ENCODE measurements around the gene JMJD4. TPM values are rescaled to one million over a fixed set of nuclear protein-coding genes. Genes with fewer than 3 reads are reported as not detected.

The JMJD4 gene
- total and polyA plus RNA-seq, 2 of the 8 experiments (the other 6 are each of a cell fraction or from before 2014, with no cell fraction given): 13.2 to 23.3 TPM

DNA sequence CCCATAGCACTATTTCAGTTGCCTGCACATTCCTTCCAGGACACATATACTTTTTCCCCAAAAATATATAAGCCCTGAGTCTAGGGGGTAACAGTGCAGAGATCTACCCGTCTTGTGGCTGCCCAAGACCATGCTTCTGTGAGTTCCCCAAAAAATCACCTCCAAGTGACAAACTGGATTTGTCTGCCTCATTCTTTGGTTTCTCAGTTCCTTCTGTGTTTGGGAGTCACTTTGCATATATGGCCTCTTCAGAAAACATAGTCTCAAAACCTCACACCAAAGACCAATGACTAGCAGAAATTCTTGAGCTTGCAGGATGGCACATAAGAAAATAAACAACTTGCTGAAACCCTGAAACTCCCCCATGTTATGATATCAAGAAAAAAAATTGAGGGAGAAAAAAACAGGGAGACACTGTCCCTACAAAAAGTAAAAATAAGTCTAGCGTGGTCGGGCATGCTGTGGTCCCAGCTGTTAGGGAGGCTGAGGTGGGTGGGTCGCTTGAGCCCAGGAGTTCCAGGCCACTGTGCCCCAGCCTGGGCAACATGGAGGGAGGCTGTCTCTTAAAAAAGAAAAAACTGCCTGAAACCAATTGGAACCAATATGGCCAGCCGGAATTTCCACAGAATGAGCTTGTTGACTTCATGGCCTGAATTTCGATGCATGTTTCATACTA, 8.0 kb downstream of the JMJD4 start:
- Histone ChIP-seq H3K9ac (replicated peaks in 1 of 4; ENCODE audit: extremely low read depth in 1 of 4, low read depth in 3 of 4, low read length in 3 of 4) (no peak overlapping the region), H3K23ac (ENCODE audit: insufficient read length) (no peak overlapping the region), H3K27me3 (replicated peaks in 1 of 4; ENCODE audit: control insufficient read depth in 3 of 4, extremely low read depth in 1 of 4, insufficient read depth in 3 of 4, low read length in 3 of 4) (no peaks in the 10 kb centered on the region), H3K79me2 (ENCODE audit: control insufficient read depth in 1 of 2, insufficient read depth in 2 of 2, low read length in 2 of 2) (no peaks in the 10 kb centered on the region), H3K4me2 (ENCODE audit: insufficient read depth in 1 of 2, low read depth in 2 of 2, low read length in 2 of 2) (no peak overlapping the region), H2BK20ac (ENCODE audit: low read length) (no peak overlapping the region), H3K27ac (ENCODE audit: low read depth, low read length) (no peak overlapping the region), H2BK15ac (ENCODE audit: low read length) (no peak overlapping the region), H3K14ac (ENCODE audit: insufficient read length) (no peak overlapping the region), H3K23me2 (ENCODE audit: low read depth, low read length) (peaks cover 4% of the 10 kb centered on the region), H3K9me3 (ENCODE audit: insufficient read depth in 2 of 2, low read depth in 1 of 2, low read length in 1 of 2) (peaks cover 5 to 10% of the 10 kb centered on the region in 2 experiments), H3K4me3 (ENCODE audit: extremely low read depth in 1 of 4, insufficient read depth in 2 of 4, low read depth in 3 of 4, low read length in 4 of 4) (no peak overlapping the region), H2BK12ac (ENCODE audit: low read depth, low read length) (no peak overlapping the region), H3K18ac (ENCODE audit: extremely low read depth, low read length) (no peak overlapping the region), H4K91ac (replicated peaks; ENCODE audit: insufficient read length, low read length) (no peak overlapping the region), H4K8ac (ENCODE audit: extremely low read depth, insufficient read depth, low read length) (no peak overlapping the region), H3K4ac (replicated peaks; ENCODE audit: insufficient read length, low read depth, low read length) (no peak overlapping the region), H4K5ac (ENCODE audit: insufficient read length, low read depth, low read length) (no peak overlapping the region), H2BK120ac (replicated peaks; ENCODE audit: low read depth, low read length) (no peak overlapping the region), H2BK5ac (ENCODE audit: low read depth, low read length) (no peak overlapping the region), H2AK5ac (ENCODE audit: low read depth, low read length) (no peak overlapping the region), H3K79me1 (ENCODE audit: low read depth, low read length) (no peaks in the 10 kb centered on the region), H3K36me3 (ENCODE audit: control insufficient read depth in 2 of 4, insufficient read depth in 4 of 4, low read length in 3 of 4) (peaks cover 0 to 9% (median 2%) of the 10 kb centered on the region in 4 experiments; a peak in 3 of 8 replicates), H2AFZ (ENCODE audit: low read length) (no peak overlapping the region), H4K20me1 (replicated peaks in 1 of 2; ENCODE audit: control insufficient read depth in 1 of 2, insufficient read depth in 2 of 2, low read length in 2 of 2) (peaks cover 3 to 20% of the 10 kb centered on the region in 2 experiments), H3K4me1 (replicated peaks in 1 of 4; ENCODE audit: control insufficient read depth in 3 of 4, insufficient read depth in 4 of 4, low read length in 3 of 4) (peaks cover 0 to 19% (median 12%) of the 10 kb centered on the region in 4 experiments; a peak in 6 of 7 replicates), H3K56ac (replicated peaks; ENCODE audit: insufficient read length, low read depth, low read length) (no peak overlapping the region)
- POLR2A ChIA-PET (ENCODE audit: partially characterized antibody): no interaction called here
- 88% methylated on average over 6 of the region's 6 CpGs; no CpG with 5 or more reads in 1 of the 2 experiments for WGBS, 2 experiments (ENCODE audit: extremely low coverage in 1 of 2, insufficient coverage in 1 of 2, insufficient read length in 1 of 2, insufficient replicate concordance in 2 of 2, low coverage in 1 of 2, low lambda C conversion rate in 2 of 2, missing lambda C conversion rate in 1 of 2)
- no peak for DNase-seq (ENCODE audit: low read depth in 1 of 2, low spot score in 2 of 2)
- TF ChIP-seq SIX5 (IDR thresholded peaks at IDR 0.05; ENCODE audit: low read depth, low read length): no peak
- no peak for TF ChIP-seq BACH1 (IDR thresholded peaks at IDR 0.05; ENCODE audit: low read length)
- no peak for TF ChIP-seq EZH2 (IDR thresholded peaks at IDR 0.05; ENCODE audit: low read depth, low read length, severe bottlenecking)
- TF ChIP-seq BRCA1 (IDR thresholded peaks at IDR 0.05; ENCODE audit: low read depth, low read length): no peak
- no peak for TF ChIP-seq SIN3A (conservative IDR thresholded peaks at IDR 0.05 in 1 of 2, IDR thresholded peaks at IDR 0.05 in 1 of 2; ENCODE audit: low read depth in 1 of 2, low read length in 2 of 2)
- no peak for TF ChIP-seq SP4 (IDR thresholded peaks at IDR 0.05; ENCODE audit: low read length)
- no peak for TF ChIP-seq HDAC2 (IDR thresholded peaks at IDR 0.05; ENCODE audit: borderline replicate concordance in 1 of 2, low read depth in 2 of 2, low read length in 2 of 2)
- no peak for TF ChIP-seq RNF2 (IDR thresholded peaks at IDR 0.05; ENCODE audit: borderline replicate concordance, low read depth, low read length, missing control alignments, poor library complexity, severe bottlenecking)
- no peak for TF ChIP-seq POLR2A (IDR thresholded peaks at IDR 0.05; ENCODE audit: control extremely low read depth in 1 of 2, low read depth in 2 of 2, low read length in 2 of 2)
- FAIRE-seq: no peak
- CTCF ChIA-PET (ENCODE audit: partially characterized antibody): no interaction called here

Measured in H1 (cell line).